Spleen (tissue), 11 donors: ENCODE data around the gene PSMG4. TPM values are rescaled to one million over a fixed set of nuclear protein-coding genes. Genes with fewer than 3 reads are reported as not detected.

Experiments used
- DNase-seq: peaks from one replicate; pipeline ENCODE4 v3.0.0-alpha.2; 2020
- H3K27ac ChIP-seq, 8 donors: fragments of 200-600 bp; sonication (generic) in 7 of 8; 1 replicate in 4 of 8; 2 replicates in 4 of 8; pipeline versions ENCODE4 v1.5.0 to v1.8.0; 2016 to 2021; ENCODE audit warnings: inconsistent platforms in 4 of 8, mild to moderate bottlenecking in 4 of 8, moderate library complexity in 1 of 8
- H3K27me3 ChIP-seq, 7 donors: fragments of 200-600 bp; sonication (generic) in 6 of 7; replicated peaks in 1 of 7; 1 replicate in 4 of 7; 2 replicates in 3 of 7; pipeline versions ENCODE4 v1.5.0 to v1.8.0; 2016 to 2021; ENCODE audit warnings: inconsistent platforms in 3 of 7, mild to moderate bottlenecking in 1 of 7
- H3K36me3 ChIP-seq, 6 donors: fragments of 200-600 bp; sonication (generic) in 5 of 6; 1 replicate in 4 of 6; 2 replicates in 2 of 6; pipeline versions ENCODE4 v1.5.0 to v1.8.0; 2016 to 2021; ENCODE audit warnings: inconsistent platforms in 2 of 6
- H3K4me1 ChIP-seq, 6 donors: fragments of 200-600 bp; sonication (generic) in 5 of 6; 1 replicate in 3 of 6; 2 replicates in 3 of 6; pipeline versions ENCODE4 v1.5.0 to v1.8.0; 2016 to 2021; ENCODE audit warnings: inconsistent platforms in 3 of 6
- H3K4me3 ChIP-seq, 8 donors: fragments of 200-600 bp; sonication (generic) in 7 of 8; 1 replicate in 4 of 8; 2 replicates in 4 of 8; pipeline versions ENCODE4 v1.5.0 to v1.8.0; 2016 to 2021; ENCODE audit warnings: inconsistent platforms in 4 of 8, mild to moderate bottlenecking in 4 of 8, moderate library complexity in 2 of 8
- H3K9me3 ChIP-seq, 8 donors: fragments of 200-600 bp; sonication (generic) in 7 of 8; 1 replicate in 4 of 8; 2 replicates in 4 of 8; pipeline versions ENCODE4 v1.5.0 to v1.8.0; 2016 to 2021; ENCODE audit warnings: inconsistent platforms in 4 of 8
- CTCF ChIP-seq, 11 experiments: fragments of 200-600 bp in 7 of 11; fragments of 450-650 bp in 4 of 11; sonication (generic) in 4 of 11; IDR thresholded peaks in 8 of 11; conservative IDR thresholded peaks in 3 of 11; 1 replicate in 7 of 11; 2 replicates in 4 of 11; pipeline versions ENCODE4 v1.4.0 to v1.8.0; 2016 to 2021; ENCODE audit warnings: antibody characterized with exemption in 11 of 11, inconsistent platforms in 4 of 11, mild to moderate bottlenecking in 1 of 11
- POLR2A ChIP-seq, 3 donors: fragments of 450-650 bp; IDR thresholded peaks; one replicate each; pipeline ENCODE4 v1.5.1; 2017; ENCODE audit warnings: antibody characterized with exemption in 3 of 3, mild to moderate bottlenecking in 1 of 3
- POLR2AphosphoS5 ChIP-seq, 3 donors: sonication (generic); formaldehyde crosslinking; IDR thresholded peaks; one replicate each; pipeline ENCODE4 v1.5.1; 2017; ENCODE audit warnings: antibody characterized with exemption in 3 of 3
- WGBS, 5 donors: extraction: QIAGEN DNeasy Blood & Tissue Kit in 3 of 5; methylation state at CpG; one replicate each; pipeline versions ENCODE4 v1.1.5 to v1.1.7; 2013 to 2018; 5-methylcytosine and 5-hydroxymethylcytosine counted together
- intact Hi-C: fragments of 100-400 bp; cut with DNase I; formaldehyde crosslinking; loops from one replicate; pipeline ENCODE4 v1.15.0; 2023; ENCODE audit warnings: low total_unique reads
- polyA plus RNA-seq, 3 donors: library from polyadenylated mRNA; stranded (reverse); fragments of 200-250 nt; gene quantifications; one replicate each; pipeline ENCODE4 v1.2.1, GENCODE V29; 2013
- total RNA-seq, 7 donors: library from RNA; depleted of rRNA in 3 of 7; stranded (reverse); fragments of >200 nt in 3 of 7; fragmentation: NEBNext Ultra II Directional in 4 of 7; extraction: Animal tissue kit (Norgen Biotek cat#: 25700) in 4 of 7; gene quantifications; one replicate each; pipeline versions ENCODE4 v1.1.0 to v1.2.1, GENCODE V29; 2016 to 2021
- donor health status: healthy with polysubstance abuse.
- donor health status: DM: no; HTN: no; CAD: no; lungs with moderate emphysema.
- donor health status: DM: no; HTN: no; CAD: no.
- donor health status: Bipolar disorder and iron deficiency.
- donor health status: healthy.
- donor health status: DM: no; HTN: no; CAD: no.
- donor health status: DM: yes; HTN: yes; CAD: no.

Gene PSMG4
- total and polyA plus RNA-seq, 10 donors = 12.1 to 41.6 (median 18.5) TPM

GRCh38 chr6:3228046-3228671 lies 30.6 kb upstream of the PSMG4 start:
- peaks cover 20 to 79% (median 73%) of the 10 kb centered on the region in 7 donors for H3K27me3 ChIP-seq
- WGBS, 5 donors = 2 to 4% (median 2%) methylated on average over 31 to 38 of the region's 38 CpGs
- peak; percentile 77 for DNase-seq
- H3K4me1 ChIP-seq = peaks cover 41 to 62% (median 54%) of the 10 kb centered on the region in 6 donors
- intact Hi-C loops = no loop called here
- TF ChIP-seq POLR2AphosphoS5 (IDR thresholded peaks at IDR 0.05) (no peak), POLR2A (IDR thresholded peaks at IDR 0.05) (no peak), CTCF (IDR thresholded peaks at IDR 0.05 in 8 of 11, conservative IDR thresholded peaks at IDR 0.05 in 3 of 11) (no peak)
- no peaks in the 10 kb centered on the region for H3K36me3 ChIP-seq
- no peak overlapping the region for H3K27ac ChIP-seq
- peak overlapping the region in 7 of 8 donors; percentile 12 to 64 (median 31) for H3K4me3 ChIP-seq
- H3K9me3 ChIP-seq = no peaks in the 10 kb centered on the region

- 2 to 3% (median 3%) methylated on average over 58 to 62 of the region's 62 CpGs for WGBS, 5 donors
- TF ChIP-seq POLR2AphosphoS5 (IDR thresholded peaks at IDR 0.05) (no peak), POLR2A (IDR thresholded peaks at IDR 0.05) (no peak), CTCF (IDR thresholded peaks at IDR 0.05 in 8 of 11, conservative IDR thresholded peaks at IDR 0.05 in 3 of 11) (no peak)
- Histone ChIP-seq H3K27ac (no peak overlapping the region), H3K4me1 (peaks cover 41 to 62% (median 54%) of the 10 kb centered on the region in 6 donors), H3K36me3 (no peaks in the 10 kb centered on the region), H3K9me3 (no peaks in the 10 kb centered on the region), H3K4me3 (peak overlapping the region in 7 of 8 donors; percentile 12 to 64 (median 31)), H3K27me3 (peaks cover 20 to 87% (median 81%) of the 10 kb centered on the region in 7 donors)
- DNase-seq = no peak
- intact Hi-C loops = no loop called here
Measured at GRCh38 chr6:3228771-3229565, 29.8 kb upstream of the PSMG4 start.

GRCh38 chr6:3229566-3230178 lies 29.1 kb upstream of the PSMG4 start:
- peaks cover 20 to 91% (median 88%) of the 10 kb centered on the region in 7 donors for H3K27me3 ChIP-seq
- H3K4me3 ChIP-seq = peak overlapping the region in 6 of 8 donors; percentile 12 to 64 (median 34)
- H3K27ac ChIP-seq = no peak overlapping the region
- TF ChIP-seq CTCF (IDR thresholded peaks at IDR 0.05 in 8 of 11, conservative IDR thresholded peaks at IDR 0.05 in 3 of 11) (no peak), POLR2A (IDR thresholded peaks at IDR 0.05) (no peak), POLR2AphosphoS5 (IDR thresholded peaks at IDR 0.05) (no peak)
- intact Hi-C loops = no loop called here
- DNase-seq = no peak
- no peaks in the 10 kb centered on the region for H3K9me3 ChIP-seq
- H3K4me1 ChIP-seq = peaks cover 41 to 62% (median 54%) of the 10 kb centered on the region in 6 donors
- WGBS, 5 donors = 1 to 5% (median 3%) methylated on average over 11 to 28 of the region's 28 CpGs
- H3K36me3 ChIP-seq = no peaks in the 10 kb centered on the region
